DOHH2 (cell line): ENCODE measurements around the gene FAM171A1.

Experiments used
- H3F3A ChIP-seq: fragments of 200-600 bp; sonication (generic), shearing (Covaris generic); 2 replicates; pipeline ENCODE4 v1.6.0; 2016; ENCODE audit warnings: antibody characterized with exemption, mild to moderate bottlenecking; ENCODE audit not compliant: control insufficient read depth, insufficient read depth
- H3K27ac ChIP-seq: fragments of 200-600 bp; sonication (generic); 2 replicates; pipeline ENCODE4 v1.5.1; 2014; ENCODE audit warnings: low read depth, mild to moderate bottlenecking, low read length, moderate library complexity
- H3K27me3 ChIP-seq: fragments of 200-600 bp; sonication (generic); 2 replicates; pipeline ENCODE4 v1.6.1; 2014; ENCODE audit warnings: mild to moderate bottlenecking, low read length, mixed read lengths; ENCODE audit not compliant: control insufficient read depth
- H3K36me3 ChIP-seq: fragments of 200-600 bp; sonication (generic); 2 replicates; pipeline ENCODE4 v1.6.1; 2014; ENCODE audit warnings: mild to moderate bottlenecking, low read length, moderate library complexity, mixed read lengths; ENCODE audit not compliant: control insufficient read depth
- H3K4me1 ChIP-seq: fragments of 200-600 bp; sonication (generic); 2 replicates; pipeline ENCODE4 v1.6.1; 2014; ENCODE audit warnings: mild to moderate bottlenecking, low read length, mixed read lengths; ENCODE audit not compliant: control insufficient read depth
- H3K4me2 ChIP-seq: fragments of 200-600 bp; sonication (generic); 2 replicates; pipeline ENCODE4 v1.6.0; 2014; ENCODE audit warnings: mild to moderate bottlenecking, low read length, moderate library complexity
- H3K4me3 ChIP-seq: fragments of 200-600 bp; sonication (generic); 2 replicates; pipeline ENCODE4 v1.5.1; 2014; ENCODE audit warnings: mild to moderate bottlenecking, low read length, mixed read lengths
- H3K79me2 ChIP-seq: fragments of 200-600 bp; sonication (generic); 2 replicates; pipeline ENCODE4 v1.6.1; 2014; ENCODE audit warnings: mild to moderate bottlenecking, low read length, mixed read lengths; ENCODE audit not compliant: control insufficient read depth
- H3K9me2 ChIP-seq: fragments of 200-600 bp; sonication (generic); replicated peaks from 2 replicates; pipeline ENCODE4 v1.6.1; 2014; ENCODE audit warnings: mild to moderate bottlenecking, low read length, mixed read lengths; ENCODE audit not compliant: control insufficient read depth
- H3K9me3 ChIP-seq: fragments of 200-600 bp; sonication (generic); 2 replicates; pipeline ENCODE4 v1.6.1; 2014; ENCODE audit warnings: antibody characterized with exemption, low read length, mixed read lengths; ENCODE audit not compliant: control insufficient read depth, insufficient read depth
- H4K20me1 ChIP-seq: fragments of 200-600 bp; sonication (generic); 2 replicates; pipeline ENCODE4 v1.6.0; 2014; ENCODE audit warnings: low read depth, mild to moderate bottlenecking, antibody characterized with exemption, low read length, moderate library complexity; ENCODE audit not compliant: control insufficient read depth, insufficient read depth
- EZH2phosphoT487 ChIP-seq: fragments of 200-600 bp; sonication (generic); IDR thresholded peaks from 2 replicates; pipeline ENCODE4 v1.6.1; 2017; ENCODE audit warnings: borderline replicate concordance, mild to moderate bottlenecking, antibody characterized with exemption, low read length, moderate library complexity, mixed read lengths
- TF ChIP-seq, protein P1 (sequence below): fragments of 200-600 bp; sonication (generic); IDR thresholded peaks from one replicate; pipeline ENCODE4 v1.5.1; 2014; ENCODE audit warnings: antibody characterized with exemption, mild to moderate bottlenecking, low read depth, low read length; ENCODE audit not compliant: poor library complexity, severe bottlenecking

The FAM171A1 gene

DNA sequence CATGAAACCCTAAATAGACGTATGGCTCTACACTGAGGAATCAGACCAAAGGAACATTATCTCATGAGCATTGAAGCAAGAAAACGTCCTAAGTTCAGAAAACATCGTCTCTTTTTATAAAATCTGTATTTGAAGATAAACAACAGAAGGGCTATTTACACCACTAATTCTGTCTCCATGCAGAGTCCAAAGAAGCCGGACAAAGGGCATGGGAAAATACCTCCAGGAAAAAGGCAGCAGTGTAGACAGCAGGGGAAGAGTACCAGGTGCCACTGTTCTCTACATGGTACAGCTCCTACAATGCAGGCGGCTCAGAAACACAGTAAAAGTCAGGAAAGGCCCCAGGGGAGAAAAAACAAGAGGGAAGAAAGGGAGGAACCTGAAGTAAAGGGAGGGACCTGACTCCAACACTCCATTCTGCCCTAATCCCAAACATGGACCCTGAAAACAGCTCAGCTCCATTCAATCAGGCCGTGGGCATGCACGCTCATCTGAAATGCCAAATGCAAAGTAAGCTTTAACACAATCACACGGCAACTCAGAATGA is 17.5 kb downstream of the FAM171A1 start:
- Histone ChIP-seq H3K4me3 (no peak overlapping the region), H3K4me2 (no peak overlapping the region), H4K20me1 (no peaks in the 10 kb centered on the region), H3K9me2 (no peaks in the 10 kb centered on the region), H3K4me1 (no peaks in the 10 kb centered on the region), H3K27ac (no peak overlapping the region), H3K27me3 (no peaks in the 10 kb centered on the region), H3K9me3 (no peaks in the 10 kb centered on the region), H3K79me2 (no peaks in the 10 kb centered on the region), H3K36me3 (no peaks in the 10 kb centered on the region), H3F3A (no peaks in the 10 kb centered on the region)
- TF ChIP-seq, protein P1, sequence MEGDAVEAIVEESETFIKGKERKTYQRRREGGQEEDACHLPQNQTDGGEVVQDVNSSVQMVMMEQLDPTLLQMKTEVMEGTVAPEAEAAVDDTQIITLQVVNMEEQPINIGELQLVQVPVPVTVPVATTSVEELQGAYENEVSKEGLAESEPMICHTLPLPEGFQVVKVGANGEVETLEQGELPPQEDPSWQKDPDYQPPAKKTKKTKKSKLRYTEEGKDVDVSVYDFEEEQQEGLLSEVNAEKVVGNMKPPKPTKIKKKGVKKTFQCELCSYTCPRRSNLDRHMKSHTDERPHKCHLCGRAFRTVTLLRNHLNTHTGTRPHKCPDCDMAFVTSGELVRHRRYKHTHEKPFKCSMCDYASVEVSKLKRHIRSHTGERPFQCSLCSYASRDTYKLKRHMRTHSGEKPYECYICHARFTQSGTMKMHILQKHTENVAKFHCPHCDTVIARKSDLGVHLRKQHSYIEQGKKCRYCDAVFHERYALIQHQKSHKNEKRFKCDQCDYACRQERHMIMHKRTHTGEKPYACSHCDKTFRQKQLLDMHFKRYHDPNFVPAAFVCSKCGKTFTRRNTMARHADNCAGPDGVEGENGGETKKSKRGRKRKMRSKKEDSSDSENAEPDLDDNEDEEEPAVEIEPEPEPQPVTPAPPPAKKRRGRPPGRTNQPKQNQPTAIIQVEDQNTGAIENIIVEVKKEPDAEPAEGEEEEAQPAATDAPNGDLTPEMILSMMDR, result no peak
- TF ChIP-seq EZH2phosphoT487, result no peak

DNA sequence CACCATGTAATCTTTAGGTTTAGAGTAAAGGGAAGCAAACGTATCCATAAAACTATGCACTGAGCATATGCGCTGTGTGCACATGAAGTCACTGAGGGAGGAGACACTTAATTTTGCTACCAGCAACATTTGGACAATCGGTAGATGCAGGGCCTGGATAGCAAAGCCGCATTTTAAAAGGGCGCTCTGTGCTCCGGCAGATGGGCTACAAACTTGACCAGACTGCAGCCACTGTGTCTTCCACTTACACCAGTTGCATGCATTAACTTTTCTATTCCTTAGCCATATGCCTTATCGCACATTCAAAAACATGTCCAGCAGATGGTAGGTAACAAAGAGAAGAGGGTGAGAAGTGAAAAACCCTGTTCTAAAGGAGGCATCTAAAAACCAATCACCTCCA is 18.3 kb downstream of the FAM171A1 start:
- Histone ChIP-seq H4K20me1 (no peaks in the 10 kb centered on the region), H3K4me1 (no peaks in the 10 kb centered on the region), H3K79me2 (no peaks in the 10 kb centered on the region), H3K36me3 (no peaks in the 10 kb centered on the region), H3K9me3 (no peaks in the 10 kb centered on the region), H3K4me2 (no peak overlapping the region), H3K9me2 (no peaks in the 10 kb centered on the region), H3K27me3 (no peaks in the 10 kb centered on the region), H3F3A (no peaks in the 10 kb centered on the region), H3K4me3 (no peak overlapping the region), H3K27ac (no peak overlapping the region)
- TF ChIP-seq EZH2phosphoT487, result no peak
- TF ChIP-seq, protein P1, result no peak

DNA sequence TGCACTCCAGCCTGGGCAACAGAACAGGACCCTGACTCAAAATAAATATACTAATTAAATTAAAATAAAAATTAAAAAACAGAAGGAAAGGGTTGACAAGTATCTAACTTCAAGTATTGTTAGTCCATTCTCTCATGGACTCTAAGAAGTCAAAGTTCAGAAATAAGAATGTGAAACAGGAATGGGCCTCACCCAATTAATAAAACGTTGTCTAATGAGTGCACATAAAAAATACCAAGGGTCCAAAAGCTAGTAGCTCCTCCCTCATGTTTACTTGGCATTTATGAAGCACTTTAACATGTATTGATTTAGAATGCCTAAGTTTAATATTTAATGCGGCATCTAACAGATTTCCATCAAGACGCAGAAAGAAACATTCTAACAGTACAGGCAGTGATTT is 18.9 kb downstream of the FAM171A1 start:
- TF ChIP-seq, protein P1, result no peak
- TF ChIP-seq EZH2phosphoT487, result no peak
- Histone ChIP-seq H4K20me1 (no peaks in the 10 kb centered on the region), H3F3A (no peaks in the 10 kb centered on the region), H3K4me2 (no peak overlapping the region), H3K9me2 (no peaks in the 10 kb centered on the region), H3K27me3 (no peaks in the 10 kb centered on the region), H3K4me3 (no peak overlapping the region), H3K79me2 (no peaks in the 10 kb centered on the region), H3K9me3 (no peaks in the 10 kb centered on the region), H3K27ac (no peak overlapping the region), H3K4me1 (no peaks in the 10 kb centered on the region), H3K36me3 (no peaks in the 10 kb centered on the region)
